Right kidney (tissue), 1 donor: ENCODE data around the gene PNPO.
A peak's percentile ranks its signal among the peaks of the same experiment; 100 is the strongest.
"Not testable (repeated sequence)": the region's sequence is repeated elsewhere in the genome, so short reads cannot be mapped to it uniquely, and the experiment has no call there.

Experiments used
- DNase-seq: peaks from one replicate; pipeline ENCODE4 v3.0.0-alpha.2; 2016

Gene PNPO

GRCh38 chr17:47970725-47971499, 29.5 kb downstream of the PNPO start, which contains the start of gene CDK5RAP3:
Gene CDK5RAP3 (plus strand): TSS chr17:47971113. CDS start chr17:47971147, 34 bp downstream.
- DNase-seq, result peak; percentile 85

GRCh38 chr17:47973541-47973940, 32.2 kb downstream of the PNPO start:
- no peak for DNase-seq

- DNase-seq, result no peak
These were observed 33.9 kb downstream of the PNPO start for GRCh38 chr17:47975189-47975822.

- DNase-seq, result no peak
These were observed 34.4 kb downstream of the PNPO start for GRCh38 chr17:47975823-47976205.

GRCh38 chr17:47978324-47978723, 37.0 kb downstream of the PNPO start:
- peak; percentile 39 for DNase-seq

GRCh38 chr17:47980541-47980940, 39.2 kb downstream of the PNPO start:
- DNase-seq, result no peak

- no peak for DNase-seq
These were observed 40.1 kb downstream of the PNPO start for GRCh38 chr17:47981462-47981861.

GRCh38 chr17:47982091-47982617, 40.8 kb downstream of the PNPO start:
- DNase-seq, result no peak

GRCh38 chr17:47982645-47983390, 41.4 kb downstream of the PNPO start:
- no peak for DNase-seq

GRCh38 chr17:47983492-47984223, 42.3 kb downstream of the PNPO start:
- no peak for DNase-seq

- no peak for DNase-seq
These were observed 45.1 kb downstream of the PNPO start for GRCh38 chr17:47986520-47986919.

GRCh38 chr17:47987240-47987835, 46.0 kb downstream of the PNPO start:
- peak; percentile 64 for DNase-seq

GRCh38 chr17:47988445-47988844, 47.1 kb downstream of the PNPO start:
- not testable (repeated sequence) for DNase-seq

GRCh38 chr17:47989159-47989558, 47.8 kb downstream of the PNPO start:
- DNase-seq, result no peak

- no peak for DNase-seq
These were observed 48.3 kb downstream of the PNPO start for GRCh38 chr17:47989700-47990099.

GRCh38 chr17:47990962-47991731, 49.8 kb downstream of the PNPO start:
- DNase-seq, result peak; percentile 39

- DNase-seq, result no peak
These were observed 50.8 kb downstream of the PNPO start for GRCh38 chr17:47992216-47992615.

GRCh38 chr17:47993031-47993564, 51.7 kb downstream of the PNPO start:
- DNase-seq, result no peak

GRCh38 chr17:47993964-47994363, 52.6 kb downstream of the PNPO start:
- DNase-seq, result no peak

GRCh38 chr17:47994724-47995123, 53.4 kb downstream of the PNPO start:
- DNase-seq, result peak; percentile 35
